Activated CD4-positive, alpha-beta T cell treated with anti-CD3 and anti-CD28 coated beads, Interleukin-2, amount 50 U/mL, for 48 hours (primary cell): ENCODE measurements around the gene ITGAX.

Source experiments
- DNase-seq, 2 experiments: peaks; one replicate each; pipeline ENCODE4 v3.0.0-alpha.2; 2020

Gene ITGAX

GRCh38 chr16:31350275-31351005 lies 4.5 kb upstream of the ITGAX start:
- no peak for DNase-seq

DNA sequence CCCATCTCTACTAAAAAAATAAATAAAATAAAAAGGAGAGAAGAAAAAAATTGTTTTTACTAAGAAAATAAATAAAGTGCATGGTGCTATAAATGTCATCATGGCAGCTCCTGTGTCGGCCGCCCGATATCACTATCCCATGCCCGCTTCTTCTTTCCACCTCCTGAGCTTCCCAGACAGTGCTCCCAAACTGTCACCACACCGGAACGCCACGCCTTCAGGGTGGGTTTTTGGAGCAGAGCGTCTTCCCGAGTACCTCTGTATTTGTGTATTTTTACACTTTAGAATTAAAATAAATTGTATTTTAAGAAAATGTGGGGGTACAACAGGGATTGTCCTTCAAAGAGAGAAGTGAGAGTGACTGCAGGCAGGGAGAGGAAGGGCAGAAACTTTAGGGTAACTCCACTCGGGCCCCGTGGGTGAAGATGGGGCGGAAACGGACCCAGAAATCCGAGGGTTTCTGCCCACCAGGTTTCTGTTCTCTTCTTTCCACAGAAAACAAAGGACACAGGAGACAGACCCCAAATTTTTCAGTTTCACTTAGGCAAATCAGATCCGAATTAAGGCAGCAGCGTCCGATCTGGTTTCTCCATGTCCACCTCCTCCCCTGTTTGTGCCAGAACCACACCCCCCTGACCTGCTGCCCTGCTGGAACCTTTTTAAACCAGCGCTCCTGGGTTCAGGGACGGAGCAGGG lies 3.6 kb upstream of the ITGAX start:
- DNase-seq, result no peak

GRCh38 chr16:31351942-31352325 lies 3.0 kb upstream of the ITGAX start:
- peak; percentile 15 to 37 for DNase-seq

DNA sequence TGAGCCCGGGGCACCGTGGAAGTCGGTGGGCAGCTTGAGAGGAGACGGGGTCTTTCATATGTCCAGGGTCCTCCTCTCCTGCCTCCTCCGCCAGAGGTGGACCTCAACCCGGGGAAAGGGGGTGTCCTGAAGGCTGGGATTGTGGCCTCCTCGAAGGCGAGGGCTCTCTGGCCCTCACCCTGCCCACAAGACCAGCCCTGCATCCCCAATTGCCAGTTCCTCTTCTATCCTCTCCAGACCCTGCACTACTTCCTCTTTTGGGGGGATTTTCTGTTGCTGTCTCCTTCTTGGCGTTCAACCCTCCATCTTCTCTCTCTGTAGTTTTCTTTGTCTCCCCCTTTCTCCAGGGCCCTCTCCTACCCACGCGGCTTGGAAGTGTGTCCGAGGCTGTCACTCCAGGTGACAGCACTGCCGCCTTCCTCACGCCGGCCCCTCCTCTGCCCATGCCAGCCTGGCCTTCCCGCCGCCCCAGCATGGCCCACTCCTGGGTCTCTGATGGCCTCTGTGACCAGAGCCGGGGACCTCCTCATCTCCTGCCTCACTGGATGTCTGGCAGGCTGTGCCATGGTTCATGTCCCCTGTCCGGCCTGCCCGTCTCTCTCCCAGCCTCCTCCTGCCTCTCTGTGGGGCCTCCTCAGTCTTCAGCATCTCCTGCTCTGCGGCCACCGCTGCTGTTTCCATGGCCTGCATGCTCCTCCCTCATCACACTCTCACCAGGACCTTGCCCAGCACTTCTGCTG lies 2.4 kb upstream of the ITGAX start:
- DNase-seq, result no peak

DNA sequence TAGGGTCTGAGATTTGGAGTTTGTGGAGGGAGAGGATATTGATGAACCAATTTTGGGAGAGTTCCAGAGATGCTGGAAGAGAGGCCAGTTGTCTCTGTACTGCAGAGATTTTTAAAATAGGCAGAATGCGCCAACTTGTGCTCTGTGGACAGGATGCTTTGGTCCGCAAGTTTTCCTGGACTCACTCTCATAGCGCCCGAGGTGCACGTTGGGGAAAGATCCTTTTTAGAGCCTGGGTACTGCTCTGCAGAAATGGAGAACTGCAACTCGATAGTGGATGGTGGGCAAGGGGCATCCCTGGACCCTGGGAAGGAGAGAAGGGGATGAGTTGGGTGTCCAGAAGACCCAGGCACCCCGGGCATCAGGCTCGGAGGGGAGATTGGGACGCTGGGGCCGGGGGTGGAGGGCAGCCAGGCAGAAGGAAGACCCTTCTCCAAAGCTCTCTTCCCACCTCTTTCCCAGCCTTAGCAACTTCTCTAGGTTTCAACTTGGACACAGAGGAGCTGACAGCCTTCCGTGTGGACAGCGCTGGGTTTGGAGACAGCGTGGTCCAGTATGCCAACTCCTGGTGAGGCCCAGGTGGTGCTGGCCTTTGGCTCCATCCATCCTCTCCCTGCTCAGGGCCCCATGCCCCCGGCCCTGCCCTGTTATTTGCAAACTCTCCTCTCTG lies 590 bp downstream of the ITGAX start:
- no peak for DNase-seq

DNA sequence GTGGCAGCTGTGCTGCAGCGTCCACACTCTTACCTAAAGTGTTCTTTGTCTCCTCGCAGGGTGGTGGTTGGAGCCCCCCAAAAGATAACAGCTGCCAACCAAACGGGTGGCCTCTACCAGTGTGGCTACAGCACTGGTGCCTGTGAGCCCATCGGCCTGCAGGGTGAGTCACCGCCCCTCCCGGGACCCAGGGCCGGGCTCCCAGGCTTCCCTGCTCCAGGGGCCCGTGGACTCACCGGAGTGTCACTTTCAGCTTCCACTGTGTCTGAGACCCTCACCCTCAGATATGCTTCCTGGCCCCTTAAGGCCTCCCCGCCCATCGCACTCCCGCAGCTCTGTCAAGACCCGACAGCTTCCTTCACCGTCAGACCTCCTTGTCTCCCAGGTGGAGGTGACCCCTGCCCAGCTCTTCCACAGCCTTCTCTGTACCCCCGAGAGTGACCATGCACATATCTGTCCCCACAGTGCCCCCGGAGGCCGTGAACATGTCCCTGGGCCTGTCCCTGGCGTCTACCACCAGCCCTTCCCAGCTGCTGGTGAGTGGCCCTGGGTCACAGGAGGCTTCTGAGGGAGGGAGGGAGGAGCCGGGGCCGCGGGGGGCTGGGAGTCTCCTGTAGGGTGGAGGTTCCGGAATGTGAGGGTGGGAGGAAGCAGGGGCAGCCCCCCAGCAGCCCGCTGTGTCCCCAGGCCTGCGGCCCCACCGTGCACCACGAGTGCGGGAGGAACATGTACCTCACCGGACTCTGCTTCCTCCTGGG lies 1.8 kb downstream of the ITGAX start:
- no peak for DNase-seq

DNA sequence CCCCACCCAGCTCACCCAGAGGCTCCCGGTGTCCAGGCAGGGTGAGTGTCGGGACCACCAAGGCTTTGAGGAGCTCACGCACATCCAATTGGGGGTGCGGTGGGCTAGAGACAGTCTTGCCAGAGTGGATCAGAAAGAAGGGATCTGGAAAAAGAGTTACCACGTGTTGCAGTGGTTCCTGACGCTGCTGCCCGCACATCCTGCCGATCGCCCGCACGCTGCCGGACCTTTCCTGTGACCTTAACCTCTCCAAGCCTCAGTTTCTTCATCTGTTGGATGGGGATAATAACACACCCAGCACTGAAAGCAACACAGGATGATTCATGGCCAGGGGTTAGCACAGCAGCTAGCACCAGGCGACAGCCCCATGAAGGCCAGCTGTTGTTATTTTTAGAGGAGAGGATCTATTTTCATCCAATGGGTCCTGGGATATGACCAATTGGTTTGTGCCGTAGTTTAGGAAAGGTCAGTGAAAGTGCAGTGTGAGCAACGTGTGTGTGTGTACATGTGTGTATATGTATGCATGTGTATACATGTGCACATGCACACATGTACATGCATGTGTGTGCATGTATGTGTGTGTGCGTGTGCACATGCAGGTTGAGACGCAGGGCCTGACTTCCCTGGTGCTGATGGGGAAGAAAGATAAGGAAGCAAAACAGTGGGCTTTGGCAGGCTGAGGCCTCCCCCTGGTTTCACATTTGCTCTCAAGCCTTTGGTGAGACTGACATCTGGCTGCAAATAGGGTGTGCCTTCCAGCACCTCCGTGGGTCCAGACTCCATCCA lies 2.5 kb downstream of the ITGAX start:
- no peak for DNase-seq

- no peak for DNase-seq
These were observed 5.3 kb downstream of the ITGAX start for GRCh38 chr16:31360251-31360650.

GRCh38 chr16:31361201-31362110 lies 6.5 kb downstream of the ITGAX start:
- no peak for DNase-seq

- DNase-seq, result no peak
These were observed 7.8 kb downstream of the ITGAX start for GRCh38 chr16:31362476-31363405.

DNA sequence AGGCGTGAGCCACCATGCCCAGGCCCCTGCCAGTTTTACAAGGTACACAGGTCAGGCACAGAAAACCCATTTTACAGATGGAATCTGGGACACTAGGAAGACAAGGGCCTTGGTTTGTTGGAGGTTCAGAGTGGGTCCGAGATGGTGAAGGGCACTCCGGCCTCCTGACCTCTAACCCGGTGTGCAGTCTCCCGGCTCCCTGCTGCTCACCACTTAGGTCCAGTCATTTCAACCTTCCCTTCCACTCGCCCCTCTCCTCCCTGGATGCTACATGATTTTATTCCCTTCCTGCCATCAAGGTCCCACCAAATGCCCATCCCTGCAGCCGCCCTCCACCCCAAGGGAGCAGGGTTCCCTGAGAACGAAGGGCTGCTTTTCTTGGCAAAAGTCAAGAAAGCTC lies 8.7 kb downstream of the ITGAX start:
- DNase-seq, result no peak

DNA sequence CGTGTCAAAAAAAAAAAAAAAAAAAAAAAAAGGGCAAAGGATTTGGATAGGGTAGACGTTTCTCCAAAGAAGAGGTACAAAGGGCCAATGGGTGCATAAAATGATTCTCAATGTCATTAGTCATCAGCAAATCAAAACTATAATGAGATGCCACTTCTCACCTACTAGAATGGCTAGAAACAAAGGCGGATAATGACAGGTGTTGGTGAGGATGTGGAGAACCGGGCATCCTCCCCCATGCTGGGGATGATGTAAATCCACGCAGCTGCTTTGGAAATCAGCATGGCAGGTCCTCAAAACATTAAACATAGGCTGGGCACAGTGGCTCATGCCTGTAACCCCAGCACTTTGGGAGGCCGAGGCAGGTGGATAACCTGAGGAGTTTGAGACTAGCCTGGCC lies 9.4 kb downstream of the ITGAX start:
- DNase-seq, result no peak

DNA sequence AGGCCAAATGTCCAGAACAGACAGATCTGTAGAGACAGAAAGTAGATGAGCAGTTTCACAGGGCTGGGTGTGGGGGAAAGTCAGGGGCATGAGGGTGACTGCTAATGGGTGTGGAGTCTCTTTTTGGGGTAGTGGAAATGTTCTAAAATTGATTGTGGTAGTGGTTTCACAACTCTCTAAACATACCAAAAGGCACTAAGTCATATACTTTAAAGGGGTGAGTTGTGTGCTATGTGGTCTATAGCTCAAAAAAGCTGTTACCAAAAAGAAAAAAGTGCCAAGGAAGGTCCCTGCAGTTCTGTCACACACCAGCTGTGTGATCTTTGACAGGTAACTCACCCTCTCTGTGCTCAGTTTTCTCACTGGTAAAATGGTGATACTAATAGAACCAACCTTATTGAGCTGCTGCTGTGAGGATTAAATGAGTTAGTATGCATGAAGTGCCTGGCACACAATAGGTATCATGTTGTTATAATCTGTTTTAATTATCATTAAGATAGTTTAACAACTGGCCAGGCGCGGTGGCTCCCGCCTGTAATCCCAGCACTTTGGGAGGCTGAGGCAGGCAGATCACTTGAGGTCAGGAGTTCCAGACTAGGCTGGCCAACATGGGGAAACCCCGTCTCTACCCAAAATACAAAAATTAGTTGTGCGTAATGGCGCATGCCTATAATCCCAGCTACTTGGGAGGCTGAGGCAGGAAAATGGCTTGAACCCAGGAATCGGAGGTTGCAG lies 10.3 kb downstream of the ITGAX start:
- no peak for DNase-seq

DNA sequence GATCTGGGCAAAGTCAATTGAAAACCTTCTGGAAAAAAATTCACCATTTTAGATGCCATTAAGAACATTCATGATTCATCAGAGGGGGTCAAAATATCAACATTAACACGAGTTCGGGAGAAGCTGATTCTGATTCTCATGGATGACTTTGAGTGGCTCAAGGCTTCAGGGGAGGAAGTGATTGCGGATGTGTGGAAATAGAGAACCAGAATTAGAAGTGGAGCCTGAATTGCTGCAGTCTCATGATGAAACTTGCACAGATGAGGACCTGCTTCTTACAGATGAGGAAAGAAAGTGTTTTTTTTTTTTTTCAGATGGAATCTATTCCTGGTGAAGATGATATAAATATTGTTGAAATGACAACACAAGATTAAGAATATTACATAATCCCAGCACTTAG lies 12.9 kb downstream of the ITGAX start:
- no peak for DNase-seq

- no peak for DNase-seq
These were observed 16.0 kb downstream of the ITGAX start for GRCh38 chr16:31371008-31371407.

- DNase-seq, result no peak
These were observed 16.9 kb downstream of the ITGAX start for GRCh38 chr16:31371619-31372484.

GRCh38 chr16:31373235-31373634 lies 18.3 kb downstream of the ITGAX start:
- DNase-seq, result no peak

DNA sequence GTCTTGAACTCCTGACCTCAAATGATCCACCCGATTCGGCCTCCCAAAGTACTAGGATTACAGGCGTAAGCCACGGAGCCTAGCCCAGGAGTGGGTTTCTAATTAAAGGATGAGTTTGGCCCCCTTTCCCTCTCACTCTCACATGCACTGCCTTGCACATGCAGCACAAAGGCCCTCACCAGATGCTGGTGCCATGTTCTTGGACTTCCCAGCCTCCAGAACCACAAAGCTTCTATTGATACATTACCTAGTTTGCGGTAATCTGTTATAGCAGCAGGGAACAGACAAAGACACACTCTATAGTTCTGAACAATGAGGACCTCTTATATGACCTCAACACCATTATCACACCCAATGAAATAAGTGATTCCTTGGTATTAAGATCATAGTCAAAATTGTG lies 20.3 kb downstream of the ITGAX start:
- DNase-seq, result no peak
